MM.1S (cell line): ENCODE data around the gene NAT9.

ENCODE experiments used
- DNase-seq: peaks from one replicate; pipeline ENCODE4 v3.0.0-alpha.2; 2015
- H2AFZ ChIP-seq: fragments of 300-600 bp; sonication (generic); 2 replicates; pipeline ENCODE4 v1.6.0; 2016; ENCODE audit warnings: antibody characterized with exemption, low read length
- H3F3A ChIP-seq: fragments of 300-600 bp; sonication (generic); 2 replicates; pipeline ENCODE4 v1.6.1; 2016; ENCODE audit warnings: mild to moderate bottlenecking, antibody characterized with exemption, low read length, moderate library complexity, mixed read lengths; ENCODE audit not compliant: insufficient read depth
- H3K27ac ChIP-seq: fragments of 300-600 bp; sonication (generic); 2 replicates; pipeline ENCODE4 v1.5.1; 2016; ENCODE audit warnings: mild to moderate bottlenecking, low read length
- H3K27me3 ChIP-seq: fragments of 300-600 bp; sonication (generic); replicated peaks from 2 replicates; pipeline ENCODE4 v1.6.0; 2016; ENCODE audit warnings: low read length; ENCODE audit not compliant: insufficient read depth
- H3K36me3 ChIP-seq: fragments of 300-600 bp; sonication (generic); replicated peaks from 2 replicates; pipeline ENCODE4 v1.6.1; 2016; ENCODE audit warnings: mild to moderate bottlenecking, low read length, mixed read lengths; ENCODE audit not compliant: insufficient read depth
- H3K4me1 ChIP-seq: fragments of 300-600 bp; sonication (generic); 2 replicates; pipeline ENCODE4 v1.6.1; 2016; ENCODE audit warnings: low read length, mixed read lengths
- H3K4me2 ChIP-seq: fragments of 300-600 bp; sonication (generic); 2 replicates; pipeline ENCODE4 v1.6.0; 2016; ENCODE audit warnings: low read depth, low read length
- H3K4me3 ChIP-seq: fragments of 300-600 bp; sonication (generic); 2 replicates; pipeline ENCODE4 v1.5.1; 2016; ENCODE audit warnings: low read length, mixed read lengths
- H3K79me2 ChIP-seq: fragments of 300-600 bp; sonication (generic); 2 replicates; pipeline ENCODE4 v1.6.1; 2016; ENCODE audit warnings: mixed run types, low read length, mixed read lengths
- H3K9ac ChIP-seq: fragments of 300-600 bp; sonication (generic); 2 replicates; pipeline ENCODE4 v1.6.1; 2016; ENCODE audit warnings: low read length, mixed read lengths
- H3K9me2 ChIP-seq: fragments of 300-600 bp; sonication (generic); replicated peaks from 2 replicates; pipeline ENCODE4 v1.6.1; 2016; ENCODE audit warnings: mild to moderate bottlenecking, low read length, mixed read lengths; ENCODE audit not compliant: insufficient read depth
- H3K9me3 ChIP-seq: fragments of 300-600 bp; sonication (generic); replicated peaks from 2 replicates; pipeline ENCODE4 v1.6.1; 2016; ENCODE audit warnings: mild to moderate bottlenecking, low read length, mixed read lengths; ENCODE audit not compliant: insufficient read depth
- H4K20me1 ChIP-seq: fragments of 300-600 bp; sonication (generic); 2 replicates; pipeline ENCODE4 v1.6.1; 2016; ENCODE audit warnings: mild to moderate bottlenecking, low read length, moderate library complexity, mixed read lengths; ENCODE audit not compliant: insufficient read depth
- CTCF ChIP-seq: fragments of 300-600 bp; sonication (generic); IDR thresholded peaks from 2 replicates; pipeline ENCODE4 v1.5.1; 2016; ENCODE audit warnings: antibody characterized with exemption, low read length, mixed read lengths
- EZH2 ChIP-seq: fragments of 300-600 bp; sonication (generic); optimal IDR thresholded peaks from 2 replicates; pipeline ENCODE3; 2017; ENCODE audit warnings: low read depth, mild to moderate bottlenecking, antibody characterized with exemption, low read length, mixed read lengths
- EZH2phosphoT487 ChIP-seq: fragments of 300-600 bp; sonication (generic); IDR thresholded peaks from 2 replicates; pipeline ENCODE4 v1.6.1; 2018; ENCODE audit warnings: antibody characterized with exemption, low read length

The NAT9 gene

DNA sequence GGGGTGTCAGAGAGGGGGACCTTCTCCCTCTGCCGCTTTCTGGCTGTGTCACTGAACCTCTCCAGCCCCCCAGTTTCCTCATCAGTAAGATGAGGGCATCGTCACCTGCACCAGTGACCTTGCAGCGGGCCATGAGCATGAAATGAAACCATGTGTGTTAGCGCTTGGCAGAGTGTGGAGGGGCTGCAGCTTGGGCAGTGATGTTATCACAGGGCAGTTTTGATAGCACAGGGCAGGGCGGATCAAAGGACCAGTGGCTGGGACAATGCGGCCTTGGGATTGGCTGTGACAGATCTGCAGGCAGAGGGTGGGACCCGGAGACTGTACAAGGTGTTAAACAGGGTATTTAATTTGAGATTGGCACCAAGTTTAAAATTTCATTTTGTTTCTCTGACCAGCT lies 38.9 kb upstream of the NAT9 start:
- Histone ChIP-seq H3F3A (no peaks in the 10 kb centered on the region), H3K79me2 (no peaks in the 10 kb centered on the region), H3K4me1 (no peaks in the 10 kb centered on the region), H4K20me1 (no peaks in the 10 kb centered on the region), H2AFZ (no peak overlapping the region), H3K9ac (no peak overlapping the region), H3K9me3 (no peaks in the 10 kb centered on the region), H3K36me3 (no peaks in the 10 kb centered on the region), H3K4me2 (no peak overlapping the region), H3K9me2 (no peaks in the 10 kb centered on the region), H3K4me3 (no peak overlapping the region), H3K27me3 (no peaks in the 10 kb centered on the region), H3K27ac (no peak overlapping the region)
- no peak for DNase-seq
- TF ChIP-seq EZH2 = no peak
- TF ChIP-seq EZH2phosphoT487 = no peak
- TF ChIP-seq CTCF = no peak

- H3K27ac ChIP-seq = no peak overlapping the region
- H3K9me2 ChIP-seq = no peaks in the 10 kb centered on the region
- no peaks in the 10 kb centered on the region for H3F3A ChIP-seq
- no peak overlapping the region for H3K4me2 ChIP-seq
- H2AFZ ChIP-seq = no peak overlapping the region
- peak; percentile 15 for DNase-seq
- no peaks in the 10 kb centered on the region for H3K79me2 ChIP-seq
- H3K9me3 ChIP-seq = no peaks in the 10 kb centered on the region
- H3K4me3 ChIP-seq = no peak overlapping the region
- TF ChIP-seq CTCF = peak; percentile 15; the same call in 1 of the 2 replicates
- no peak for TF ChIP-seq EZH2
- H3K27me3 ChIP-seq = no peaks in the 10 kb centered on the region
- no peaks in the 10 kb centered on the region for H3K4me1 ChIP-seq
- H4K20me1 ChIP-seq = no peaks in the 10 kb centered on the region
- H3K36me3 ChIP-seq = no peaks in the 10 kb centered on the region
- no peak overlapping the region for H3K9ac ChIP-seq
Observed at GRCh38 chr17:74814453-74814852, 38.3 kb upstream of the NAT9 start.

DNA sequence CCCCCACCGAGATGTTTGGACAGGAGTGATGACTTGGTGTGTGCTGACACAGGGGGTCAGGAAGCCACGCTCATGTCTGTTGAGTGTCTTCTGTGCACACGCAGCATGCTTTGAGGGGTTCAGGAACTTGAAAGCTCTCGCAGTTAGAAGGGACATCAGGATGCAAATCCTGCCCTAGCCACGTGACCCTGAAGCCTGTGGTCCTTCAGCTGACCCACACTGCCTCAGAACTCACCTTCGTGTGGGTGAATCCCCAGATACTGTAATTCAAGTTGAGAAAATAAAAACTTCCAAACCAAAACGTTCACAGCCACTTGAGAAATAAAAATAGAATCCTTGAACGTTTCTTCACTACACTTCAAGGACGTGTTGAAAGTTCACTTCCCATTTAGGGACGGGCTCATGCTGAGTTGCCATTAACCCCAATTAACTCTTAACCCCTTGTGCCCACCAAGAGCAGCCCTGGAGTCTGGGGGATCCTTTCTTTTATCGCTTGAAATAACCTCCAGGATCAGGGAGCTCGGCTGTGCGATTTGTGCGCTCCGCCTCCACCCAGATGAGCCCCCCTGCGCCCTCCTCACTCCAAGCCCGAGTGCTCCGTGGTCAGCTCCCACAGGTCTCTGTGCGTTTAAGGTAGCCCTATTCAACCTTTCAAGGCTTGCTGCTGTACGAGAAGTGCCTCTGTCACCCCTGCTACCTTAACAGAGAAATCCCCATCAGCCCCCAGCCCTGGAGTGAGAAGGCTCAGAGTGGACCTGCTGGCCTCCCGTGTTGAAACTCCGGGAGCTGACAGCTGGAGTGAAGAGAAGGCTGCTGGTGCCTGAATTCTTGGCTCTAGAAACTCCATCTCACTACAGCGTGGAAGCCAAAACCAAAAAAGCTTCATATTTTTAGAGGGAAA lies 36.2 kb upstream of the NAT9 start:
- DNase-seq = no peak
- H3K9me2 ChIP-seq = no peaks in the 10 kb centered on the region
- H3K27ac ChIP-seq = no peak overlapping the region
- H3F3A ChIP-seq = no peaks in the 10 kb centered on the region
- H2AFZ ChIP-seq = no peak overlapping the region
- no peaks in the 10 kb centered on the region for H3K36me3 ChIP-seq
- no peak overlapping the region for H3K9ac ChIP-seq
- no peak overlapping the region for H3K4me2 ChIP-seq
- no peaks in the 10 kb centered on the region for H3K79me2 ChIP-seq
- no peaks in the 10 kb centered on the region for H3K27me3 ChIP-seq
- TF ChIP-seq EZH2phosphoT487 (no peak), EZH2 (no peak), CTCF (no peak)
- no peaks in the 10 kb centered on the region for H4K20me1 ChIP-seq
- H3K4me3 ChIP-seq = no peak overlapping the region
- H3K4me1 ChIP-seq = no peaks in the 10 kb centered on the region
- no peaks in the 10 kb centered on the region for H3K9me3 ChIP-seq
